ENCODE measurements around the gene FXYD3. TPM values are rescaled to one million over a fixed set of nuclear protein-coding genes. Genes with fewer than 3 reads are reported as not detected.
"Not testable (repeated sequence)": the region's sequence is repeated elsewhere in the genome, so short reads cannot be mapped to it uniquely, and the experiment has no call there.

FXYD3 gene
- total and polyA plus RNA-seq, 2 donors: 22.8 to 175 TPM

GRCh38 chr19:35101949-35102348 is 13.7 kb upstream of the FXYD3 start:
- H3K9me3 ChIP-seq (ENCODE audit: control insufficient read depth in 2 of 2, insufficient read depth in 1 of 2, low read length in 1 of 2): peaks cover 0 to 12% of the 10 kb centered on the region in 2 donors
- not testable (repeated sequence) for H3K4me1 ChIP-seq (ENCODE audit: control insufficient read depth in 2 of 2, insufficient read depth in 2 of 2, low read length in 2 of 2); H3K36me3 ChIP-seq (ENCODE audit: control insufficient read depth in 2 of 2, insufficient read depth in 2 of 2, low read length in 1 of 2); DNase-seq (ENCODE audit: low read depth in 6 of 9, low spot score in 9 of 9); H3K27ac ChIP-seq (ENCODE audit: low read depth in 1 of 2, low read length in 1 of 2); H3K4me3 ChIP-seq (ENCODE audit: low read length in 2 of 2); H3K27me3 ChIP-seq (ENCODE audit: control insufficient read depth in 2 of 2, insufficient read depth in 1 of 2, low read length in 1 of 2)
- 97% methylated on average over 10 of the region's 10 CpGs for WGBS

DNA sequence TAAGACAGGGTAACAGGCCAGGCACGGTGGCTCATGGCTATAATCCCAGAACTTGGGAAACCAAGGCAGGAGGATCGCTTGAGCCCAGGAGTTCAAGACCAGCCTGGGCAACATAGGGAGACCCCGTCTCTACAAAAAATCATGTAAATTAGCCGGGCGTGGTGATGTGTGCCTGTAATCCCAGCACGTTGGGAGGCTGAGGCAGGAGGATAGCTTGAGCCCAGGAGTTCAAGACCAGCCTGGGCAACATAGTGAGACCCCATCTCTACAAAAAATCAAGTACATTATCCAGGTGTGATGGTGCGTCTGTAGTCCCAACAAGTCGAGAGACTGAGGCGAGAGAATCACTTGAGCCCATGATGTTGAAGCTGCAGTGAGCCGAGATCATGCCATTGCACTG is 12.0 kb upstream of the FXYD3 start:
- H3K27me3 ChIP-seq (ENCODE audit: control insufficient read depth in 2 of 2, insufficient read depth in 1 of 2, low read length in 1 of 2); H3K4me3 ChIP-seq (ENCODE audit: low read length in 2 of 2); H3K4me1 ChIP-seq (ENCODE audit: control insufficient read depth in 2 of 2, insufficient read depth in 2 of 2, low read length in 2 of 2); H3K27ac ChIP-seq (ENCODE audit: low read depth in 1 of 2, low read length in 1 of 2); H3K36me3 ChIP-seq (ENCODE audit: control insufficient read depth in 2 of 2, insufficient read depth in 2 of 2, low read length in 1 of 2); DNase-seq (ENCODE audit: low read depth in 6 of 9, low spot score in 9 of 9): not testable (repeated sequence)
- WGBS: 82% methylated on average over 10 of the region's 10 CpGs
- H3K9me3 ChIP-seq (ENCODE audit: control insufficient read depth in 2 of 2, insufficient read depth in 1 of 2, low read length in 1 of 2): peaks cover 0 to 12% of the 10 kb centered on the region in 2 donors

GRCh38 chr19:35104361-35104760 is 11.3 kb upstream of the FXYD3 start:
- Histone ChIP-seq H3K4me3 (ENCODE audit: low read length in 2 of 2) (no peak overlapping the region), H3K27ac (ENCODE audit: low read depth in 1 of 2, low read length in 1 of 2) (no peak overlapping the region), H3K4me1 (ENCODE audit: control insufficient read depth in 2 of 2, insufficient read depth in 2 of 2, low read length in 2 of 2) (no peaks in the 10 kb centered on the region), H3K9me3 (ENCODE audit: control insufficient read depth in 2 of 2, insufficient read depth in 1 of 2, low read length in 1 of 2) (peaks cover 0 to 12% of the 10 kb centered on the region in 2 donors), H3K27me3 (ENCODE audit: control insufficient read depth in 2 of 2, insufficient read depth in 1 of 2, low read length in 1 of 2) (no peaks in the 10 kb centered on the region), H3K36me3 (ENCODE audit: control insufficient read depth in 2 of 2, insufficient read depth in 2 of 2, low read length in 1 of 2) (no peaks in the 10 kb centered on the region)
- DNase-seq (ENCODE audit: low read depth in 6 of 9, low spot score in 9 of 9): no peak
- WGBS: 96% methylated on average over 11 of the region's 11 CpGs

- DNase-seq (ENCODE audit: low read depth in 6 of 9, low spot score in 9 of 9): no peak
- WGBS: 98% methylated on average over 6 of the region's 6 CpGs
- H3K27ac ChIP-seq (ENCODE audit: low read depth in 1 of 2, low read length in 1 of 2): no peak overlapping the region
Observed at GRCh38 chr19:35105047-35105410, 10.6 kb upstream of the FXYD3 start.

DNA sequence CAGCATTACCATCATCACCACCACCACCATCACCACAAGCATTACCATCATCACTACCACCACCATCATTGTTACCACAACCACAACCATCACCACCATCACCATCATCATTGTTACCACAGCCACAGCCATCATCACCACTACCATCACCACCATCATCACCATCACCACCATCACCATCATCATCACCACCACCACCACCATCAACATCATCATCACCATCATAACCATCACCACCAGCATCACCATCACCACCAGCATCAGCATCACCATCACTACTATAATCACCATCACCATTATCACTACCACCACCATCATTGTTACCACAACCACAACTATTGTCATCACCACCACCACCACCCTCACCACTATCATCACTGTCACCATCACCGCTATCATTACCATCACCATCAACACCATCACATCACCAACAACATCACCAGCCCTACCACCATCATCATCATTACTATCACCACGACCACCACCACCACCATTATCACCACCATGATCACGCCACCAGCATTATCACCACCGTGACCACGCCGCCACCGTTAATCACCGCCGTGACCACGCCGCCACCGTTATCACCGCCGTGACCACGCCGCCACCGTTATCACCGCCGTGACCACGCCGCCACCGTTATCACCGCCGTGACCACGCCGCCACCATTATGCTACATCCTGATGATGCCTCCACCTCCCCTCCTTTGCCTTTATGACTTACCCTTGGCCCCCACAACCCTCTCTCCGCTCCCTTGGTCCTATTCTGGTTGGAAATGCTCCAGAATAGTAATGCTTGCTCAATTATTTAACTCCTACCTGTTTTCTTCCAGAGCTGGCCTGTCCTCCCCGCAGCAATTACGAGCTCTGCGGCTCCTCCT is 10.0 kb upstream of the FXYD3 start:
- peaks cover 0 to 12% of the 10 kb centered on the region in 2 donors for H3K9me3 ChIP-seq (ENCODE audit: control insufficient read depth in 2 of 2, insufficient read depth in 1 of 2, low read length in 1 of 2)
- no peak overlapping the region for H3K27ac ChIP-seq (ENCODE audit: low read depth in 1 of 2, low read length in 1 of 2)
- no peaks in the 10 kb centered on the region for H3K36me3 ChIP-seq (ENCODE audit: control insufficient read depth in 2 of 2, insufficient read depth in 2 of 2, low read length in 1 of 2)
- H3K4me3 ChIP-seq (ENCODE audit: low read length in 2 of 2): no peak overlapping the region
- H3K27me3 ChIP-seq (ENCODE audit: control insufficient read depth in 2 of 2, insufficient read depth in 1 of 2, low read length in 1 of 2): peaks cover 0 to 3% of the 10 kb centered on the region in 2 donors
- no peak for DNase-seq (ENCODE audit: low read depth in 6 of 9, low spot score in 9 of 9)
- 83% methylated on average over 30 of the region's 30 CpGs for WGBS
- no peaks in the 10 kb centered on the region for H3K4me1 ChIP-seq (ENCODE audit: control insufficient read depth in 2 of 2, insufficient read depth in 2 of 2, low read length in 2 of 2)

More at GRCh38 chr19:35105047-35105410, 10.6 kb upstream of the FXYD3 start:
- H3K4me3 ChIP-seq (ENCODE audit: low read length in 2 of 2): no peak overlapping the region
- peaks cover 0 to 3% of the 10 kb centered on the region in 2 donors for H3K27me3 ChIP-seq (ENCODE audit: control insufficient read depth in 2 of 2, insufficient read depth in 1 of 2, low read length in 1 of 2)
- H3K9me3 ChIP-seq (ENCODE audit: control insufficient read depth in 2 of 2, insufficient read depth in 1 of 2, low read length in 1 of 2): peaks cover 0 to 12% of the 10 kb centered on the region in 2 donors
- no peaks in the 10 kb centered on the region for H3K4me1 ChIP-seq (ENCODE audit: control insufficient read depth in 2 of 2, insufficient read depth in 2 of 2, low read length in 2 of 2)
- no peaks in the 10 kb centered on the region for H3K36me3 ChIP-seq (ENCODE audit: control insufficient read depth in 2 of 2, insufficient read depth in 2 of 2, low read length in 1 of 2)

DNA sequence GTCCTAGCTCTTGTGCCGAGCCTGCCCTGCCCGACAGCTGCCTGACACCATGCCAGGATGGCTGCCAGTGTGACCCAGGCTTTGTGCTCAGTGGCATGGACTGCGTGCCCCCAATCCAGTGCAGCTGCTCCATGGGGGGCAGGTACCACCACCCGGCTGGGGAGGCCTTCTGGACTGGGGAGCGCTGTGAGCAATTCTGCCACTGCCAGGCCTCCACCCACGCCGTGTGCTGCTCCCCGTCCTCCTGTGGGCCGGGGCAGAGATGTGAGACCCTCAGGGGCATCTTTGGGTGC is 9.4 kb upstream of the FXYD3 start:
- WGBS: 96% methylated on average over 9 of the region's 9 CpGs
- Histone ChIP-seq H3K4me3 (ENCODE audit: low read length in 2 of 2) (no peak overlapping the region), H3K9me3 (ENCODE audit: control insufficient read depth in 2 of 2, insufficient read depth in 1 of 2, low read length in 1 of 2) (peaks cover 0 to 12% of the 10 kb centered on the region in 2 donors), H3K4me1 (ENCODE audit: control insufficient read depth in 2 of 2, insufficient read depth in 2 of 2, low read length in 2 of 2) (no peaks in the 10 kb centered on the region), H3K27ac (ENCODE audit: low read depth in 1 of 2, low read length in 1 of 2) (no peak overlapping the region), H3K27me3 (ENCODE audit: control insufficient read depth in 2 of 2, insufficient read depth in 1 of 2, low read length in 1 of 2) (peaks cover 0 to 3% of the 10 kb centered on the region in 2 donors), H3K36me3 (ENCODE audit: control insufficient read depth in 2 of 2, insufficient read depth in 2 of 2, low read length in 1 of 2) (no peaks in the 10 kb centered on the region)
- DNase-seq (ENCODE audit: low read depth in 6 of 9, low spot score in 9 of 9): no peak

GRCh38 chr19:35106898-35107541 is 8.6 kb upstream of the FXYD3 start:
- Histone ChIP-seq H3K27me3 (ENCODE audit: control insufficient read depth in 2 of 2, insufficient read depth in 1 of 2, low read length in 1 of 2) (peaks cover 0 to 3% of the 10 kb centered on the region in 2 donors), H3K27ac (ENCODE audit: low read depth in 1 of 2, low read length in 1 of 2) (no peak overlapping the region), H3K4me1 (ENCODE audit: control insufficient read depth in 2 of 2, insufficient read depth in 2 of 2, low read length in 2 of 2) (no peaks in the 10 kb centered on the region), H3K9me3 (ENCODE audit: control insufficient read depth in 2 of 2, insufficient read depth in 1 of 2, low read length in 1 of 2) (peaks cover 0 to 12% of the 10 kb centered on the region in 2 donors), H3K36me3 (ENCODE audit: control insufficient read depth in 2 of 2, insufficient read depth in 2 of 2, low read length in 1 of 2) (no peaks in the 10 kb centered on the region), H3K4me3 (ENCODE audit: low read length in 2 of 2) (no peak overlapping the region)
- DNase-seq (ENCODE audit: low read depth in 6 of 9, low spot score in 9 of 9): no peak
- WGBS: 47% methylated on average over 2 of the region's 2 CpGs

GRCh38 chr19:35107545-35107944 is 8.1 kb upstream of the FXYD3 start:
- Histone ChIP-seq H3K4me1 (ENCODE audit: control insufficient read depth in 2 of 2, insufficient read depth in 2 of 2, low read length in 2 of 2) (no peaks in the 10 kb centered on the region), H3K9me3 (ENCODE audit: control insufficient read depth in 2 of 2, insufficient read depth in 1 of 2, low read length in 1 of 2) (peaks cover 0 to 12% of the 10 kb centered on the region in 2 donors), H3K36me3 (ENCODE audit: control insufficient read depth in 2 of 2, insufficient read depth in 2 of 2, low read length in 1 of 2) (no peaks in the 10 kb centered on the region), H3K4me3 (ENCODE audit: low read length in 2 of 2) (no peak overlapping the region), H3K27ac (ENCODE audit: low read depth in 1 of 2, low read length in 1 of 2) (no peak overlapping the region), H3K27me3 (ENCODE audit: control insufficient read depth in 2 of 2, insufficient read depth in 1 of 2, low read length in 1 of 2) (peaks cover 0 to 3% of the 10 kb centered on the region in 2 donors)
- no peak for DNase-seq (ENCODE audit: low read depth in 6 of 9, low spot score in 9 of 9)
- 55% methylated on average over 5 of the region's 5 CpGs for WGBS

- 90% methylated on average over 11 of the region's 11 CpGs for WGBS
- peaks cover 0 to 12% of the 10 kb centered on the region in 2 donors for H3K9me3 ChIP-seq (ENCODE audit: control insufficient read depth in 2 of 2, insufficient read depth in 1 of 2, low read length in 1 of 2)
- H3K27ac ChIP-seq (ENCODE audit: low read depth in 1 of 2, low read length in 1 of 2): no peak overlapping the region
Observed at GRCh38 chr19:35108730-35109129, 6.9 kb upstream of the FXYD3 start.

More at GRCh38 chr19:35108730-35109129, 6.9 kb upstream of the FXYD3 start:
- DNase-seq (ENCODE audit: low read depth in 6 of 9, low spot score in 9 of 9): no peak
- Histone ChIP-seq H3K27me3 (ENCODE audit: control insufficient read depth in 2 of 2, insufficient read depth in 1 of 2, low read length in 1 of 2) (peaks cover 0 to 3% of the 10 kb centered on the region in 2 donors), H3K36me3 (ENCODE audit: control insufficient read depth in 2 of 2, insufficient read depth in 2 of 2, low read length in 1 of 2) (no peaks in the 10 kb centered on the region), H3K4me1 (ENCODE audit: control insufficient read depth in 2 of 2, insufficient read depth in 2 of 2, low read length in 2 of 2) (no peaks in the 10 kb centered on the region), H3K4me3 (ENCODE audit: low read length in 2 of 2) (no peak overlapping the region)

All from thymus (tissue), 11 donors.